Measurements from ENCODE around the gene TMEM178A. TPM values are rescaled to one million over a fixed set of nuclear protein-coding genes. Genes with fewer than 3 reads are reported as not detected.

Gene TMEM178A
- polyA plus RNA-seq, 3 donors, result 0.15 TPM; not detected in 2

GRCh38 chr2:39664232-39664887 lies 1.4 kb upstream of the TMEM178A start:
- H3K9ac ChIP-seq (ENCODE audit: insufficient read depth, low read length, poor library complexity, severe bottlenecking), result no peak overlapping the region
- H2AFZ ChIP-seq (ENCODE audit: insufficient read depth, low read depth, low read length, poor library complexity, severe bottlenecking), result no peak overlapping the region
- no peak for TF ChIP-seq CTCF (IDR thresholded peaks at IDR 0.05)
- peaks cover 50 to 53% of the 10 kb centered on the region in 2 donors for H3K27me3 ChIP-seq (ENCODE audit: control insufficient read depth in 2 of 2, insufficient read depth in 2 of 2, low read length in 2 of 2)
- peaks cover 19% of the 10 kb centered on the region for H3K4me1 Mint-ChIP-seq
- H3K36me3 ChIP-seq (replicated peaks in 1 of 2; ENCODE audit: control insufficient read depth in 1 of 2, insufficient read depth in 2 of 2, low read length in 2 of 2), result no peaks in the 10 kb centered on the region
- H4K20me1 ChIP-seq (ENCODE audit: insufficient read depth, low read length), result no peaks in the 10 kb centered on the region
- WGBS (ENCODE audit: insufficient coverage), result 0% methylated on average over 1 of the region's 6 CpGs
- no peak overlapping the region for H3K27ac Mint-ChIP-seq
- no peaks in the 10 kb centered on the region for H3K79me2 ChIP-seq (ENCODE audit: insufficient read depth, low read length)
- peaks cover 0 to 21% (median 12%) of the 10 kb centered on the region in 7 donors for H3K9me3 Mint-ChIP-seq
- H3K27ac ChIP-seq (ENCODE audit: low read depth in 1 of 2, low read length in 2 of 2), result no peak overlapping the region
- H3K4me1 ChIP-seq (ENCODE audit: control insufficient read depth in 1 of 2, insufficient read depth in 2 of 2, low read length in 2 of 2), result peaks cover 6 to 12% of the 10 kb centered on the region in 2 donors
- no peak overlapping the region for H3K4me3 ChIP-seq (replicated peaks in 1 of 3; ENCODE audit: low read depth in 2 of 3, low read length in 3 of 3)
- peak overlapping the region in 1 of 2 donors; percentile 79 for H3K4me3 Mint-ChIP-seq
- peaks cover 0 to 13% of the 10 kb centered on the region in 2 donors for H3K36me3 Mint-ChIP-seq
- no peak for DNase-seq
- intact Hi-C loops (cut with micrococcal nuclease), result no loop called here
- H3K27me3 Mint-ChIP-seq (ENCODE audit: low read depth in 3 of 3), result peaks cover 41 to 59% (median 44%) of the 10 kb centered on the region in 3 donors
- no peak overlapping the region for H3K4me2 ChIP-seq (replicated peaks; ENCODE audit: extremely low read depth, low read length, poor library complexity, severe bottlenecking)
- H3K9me3 ChIP-seq (replicated peaks in 1 of 2; ENCODE audit: control insufficient read depth in 1 of 2, insufficient read depth in 1 of 2, low read length in 2 of 2), result peaks cover 0 to 22% of the 10 kb centered on the region in 2 donors

GRCh38 chr2:39664888-39665591 lies 677 bp upstream of the TMEM178A start:
- Histone ChIP-seq H3K4me3 (replicated peaks in 1 of 3; ENCODE audit: low read depth in 2 of 3, low read length in 3 of 3) (no peak overlapping the region), H3K4me1 (ENCODE audit: control insufficient read depth in 1 of 2, insufficient read depth in 2 of 2, low read length in 2 of 2) (peaks cover 6 to 12% of the 10 kb centered on the region in 2 donors), H3K27ac (ENCODE audit: low read depth in 1 of 2, low read length in 2 of 2) (no peak overlapping the region), H3K27me3 (ENCODE audit: control insufficient read depth in 2 of 2, insufficient read depth in 2 of 2, low read length in 2 of 2) (peaks cover 52 to 53% of the 10 kb centered on the region in 2 donors), H2AFZ (ENCODE audit: insufficient read depth, low read depth, low read length, poor library complexity, severe bottlenecking) (no peak overlapping the region), H3K9ac (ENCODE audit: insufficient read depth, low read length, poor library complexity, severe bottlenecking) (no peak overlapping the region), H3K4me2 (replicated peaks; ENCODE audit: extremely low read depth, low read length, poor library complexity, severe bottlenecking) (no peak overlapping the region), H4K20me1 (ENCODE audit: insufficient read depth, low read length) (no peaks in the 10 kb centered on the region), H3K9me3 (replicated peaks in 1 of 2; ENCODE audit: control insufficient read depth in 1 of 2, insufficient read depth in 1 of 2, low read length in 2 of 2) (peaks cover 0 to 22% of the 10 kb centered on the region in 2 donors), H3K36me3 (replicated peaks in 1 of 2; ENCODE audit: control insufficient read depth in 1 of 2, insufficient read depth in 2 of 2, low read length in 2 of 2) (no peaks in the 10 kb centered on the region), H3K79me2 (ENCODE audit: insufficient read depth, low read length) (no peaks in the 10 kb centered on the region)
- Mint-ChIP-seq H3K27ac (no peak overlapping the region), H3K9me3 (peaks cover 0 to 21% (median 10%) of the 10 kb centered on the region in 7 donors), H3K4me3 (peak overlapping the region in 1 of 2 donors; percentile 79), H3K27me3 (ENCODE audit: low read depth in 3 of 3) (peaks cover 41 to 60% (median 44%) of the 10 kb centered on the region in 3 donors), H3K4me1 (peaks cover 19% of the 10 kb centered on the region), H3K36me3 (peaks cover 0 to 13% of the 10 kb centered on the region in 2 donors)
- intact Hi-C loops (cut with micrococcal nuclease), result no loop called here
- WGBS (ENCODE audit: insufficient coverage), result 49% methylated on average over 22 of the region's 26 CpGs
- DNase-seq, result no peak
- TF ChIP-seq CTCF (IDR thresholded peaks at IDR 0.05), result no peak
